OCI-LY3 (cell line): ENCODE measurements around the gene EDEM2.

Experiments
- H2AFZ ChIP-seq: fragments of 200-600, 300-600 bp; shearing (Covaris generic); 2 replicates; pipeline ENCODE4 v1.6.0; 2014; ENCODE audit warnings: antibody characterized with exemption, low read depth, low read length
- H3K27ac ChIP-seq: fragments of 200-600, 300-600 bp; sonication (generic); 2 replicates; pipeline ENCODE4 v1.5.1; 2014; ENCODE audit warnings: mild to moderate bottlenecking, low read length, moderate library complexity, mixed read lengths
- H3K27me3 ChIP-seq: fragments of 200-600, 300-600 bp; sonication (generic); 2 replicates; pipeline ENCODE4 v1.6.1; 2014; ENCODE audit warnings: low read depth, low read length, mixed read lengths
- H3K36me3 ChIP-seq: fragments of 200-600, 300-600 bp; sonication (generic); replicated peaks from 2 replicates; pipeline ENCODE3; 2014; ENCODE audit warnings: low read depth, low read length, mixed read lengths
- H3K4me1 ChIP-seq: fragments of 300-600, 200-600 bp; sonication (generic); 2 replicates; pipeline ENCODE4 v1.6.1; 2014; ENCODE audit warnings: low read length, mixed read lengths
- H3K4me2 ChIP-seq: fragments of 200-600, 300-600 bp; sonication (generic); 2 replicates; pipeline ENCODE4 v1.6.1; 2014; ENCODE audit warnings: low read length, mixed read lengths
- H3K4me3 ChIP-seq: fragments of 300-600, 200-600 bp; sonication (generic); 2 replicates; pipeline ENCODE4 v1.5.1; 2014; ENCODE audit warnings: antibody characterized with exemption, mild to moderate bottlenecking, low read length, moderate library complexity
- H3K79me2 ChIP-seq: fragments of 300-600, 200-600 bp; shearing (Covaris generic); 2 replicates; pipeline ENCODE4 v1.6.1; 2014; ENCODE audit warnings: mild to moderate bottlenecking, low read length, mixed read lengths
- H3K9ac ChIP-seq: fragments of 300-600, 200-600 bp; shearing (Covaris generic); 2 replicates; pipeline ENCODE4 v1.6.0; 2014; ENCODE audit warnings: mild to moderate bottlenecking, low read length, moderate library complexity
- H3K9me3 ChIP-seq: fragments of 200-600, 300-600 bp; shearing (Covaris generic); 2 replicates; pipeline ENCODE4 v1.6.1; 2014; ENCODE audit warnings: low read length, mixed read lengths; ENCODE audit not compliant: insufficient read depth
- H4K20me1 ChIP-seq: fragments of 200-600, 300-600 bp; sonication (generic); 2 replicates; pipeline ENCODE4 v1.6.1; 2016; ENCODE audit warnings: low read length, mixed read lengths; ENCODE audit not compliant: insufficient read depth
- CTCF ChIP-seq: fragments of 200-600, 300-600 bp; sonication (generic); IDR thresholded peaks from 2 replicates; pipeline ENCODE4 v1.5.1; 2014; ENCODE audit warnings: antibody characterized with exemption, low read length, low read depth
- EZH2phosphoT487 ChIP-seq: fragments of 200-600 bp; shearing (Covaris generic); IDR thresholded peaks from 2 replicates; pipeline ENCODE4 v1.6.1; 2018; ENCODE audit warnings: antibody characterized with exemption, mixed run types, low read depth

EDEM2 gene

GRCh38 chr20:35106827-35107380, 40.2 kb downstream of the EDEM2 start:
- H3K27me3 ChIP-seq = no peaks in the 10 kb centered on the region
- no peak for TF ChIP-seq CTCF
- TF ChIP-seq EZH2phosphoT487 = no peak
- no peak overlapping the region for H3K27ac ChIP-seq
- no peak overlapping the region for H2AFZ ChIP-seq
- H3K4me1 ChIP-seq = no peaks in the 10 kb centered on the region
- H3K9ac ChIP-seq = no peak overlapping the region
- H3K4me3 ChIP-seq = no peak overlapping the region
- H3K79me2 ChIP-seq = no peaks in the 10 kb centered on the region
- no peaks in the 10 kb centered on the region for H3K9me3 ChIP-seq
- H3K36me3 ChIP-seq = no peaks in the 10 kb centered on the region
- no peak overlapping the region for H3K4me2 ChIP-seq
- H4K20me1 ChIP-seq = no peaks in the 10 kb centered on the region

- Histone ChIP-seq H3K4me1 (no peaks in the 10 kb centered on the region), H3K36me3 (no peaks in the 10 kb centered on the region), H3K4me3 (no peak overlapping the region), H3K9me3 (no peaks in the 10 kb centered on the region), H3K27me3 (no peaks in the 10 kb centered on the region), H3K9ac (no peak overlapping the region), H3K4me2 (no peak overlapping the region), H3K27ac (no peak overlapping the region), H2AFZ (no peak overlapping the region), H4K20me1 (no peaks in the 10 kb centered on the region), H3K79me2 (no peaks in the 10 kb centered on the region)
- no peak for TF ChIP-seq CTCF
- TF ChIP-seq EZH2phosphoT487 = no peak
Observed at GRCh38 chr20:35104685-35105295, 42.3 kb downstream of the EDEM2 start.

- H3K36me3 ChIP-seq = no peaks in the 10 kb centered on the region
- no peak overlapping the region for H3K9ac ChIP-seq
- no peak overlapping the region for H3K4me3 ChIP-seq
- no peak overlapping the region for H3K4me2 ChIP-seq
- H3K27me3 ChIP-seq = no peaks in the 10 kb centered on the region
- no peak overlapping the region for H2AFZ ChIP-seq
- TF ChIP-seq EZH2phosphoT487 = no peak
- TF ChIP-seq CTCF = no peak
- no peak overlapping the region for H3K27ac ChIP-seq
- no peaks in the 10 kb centered on the region for H3K79me2 ChIP-seq
- no peaks in the 10 kb centered on the region for H3K9me3 ChIP-seq
- no peaks in the 10 kb centered on the region for H4K20me1 ChIP-seq
- no peaks in the 10 kb centered on the region for H3K4me1 ChIP-seq
Observed at GRCh38 chr20:35101620-35102019, 45.5 kb downstream of the EDEM2 start.

- peak overlapping the region; percentile 88 for H3K4me3 ChIP-seq
- peaks cover 20% of the 10 kb centered on the region for H4K20me1 ChIP-seq
- H3K9ac ChIP-seq = peak overlapping the region; percentile 42; the same call in 1 of the 2 replicates
- H2AFZ ChIP-seq = peak overlapping the region; percentile 82
- no peaks in the 10 kb centered on the region for H3K36me3 ChIP-seq
- TF ChIP-seq CTCF (no peak), EZH2phosphoT487 (no peak)
- peak overlapping the region; percentile 80 for H3K4me2 ChIP-seq
- H3K27ac ChIP-seq = no peak overlapping the region
- peaks cover 16% of the 10 kb centered on the region for H3K4me1 ChIP-seq
- H3K27me3 ChIP-seq = no peaks in the 10 kb centered on the region
- H3K9me3 ChIP-seq = no peaks in the 10 kb centered on the region
- peaks cover 40% of the 10 kb centered on the region for H3K79me2 ChIP-seq
Observed at GRCh38 chr20:35093267-35093884, 53.8 kb downstream of the EDEM2 start.
